HS-5 (cell line): Measurements from ENCODE around the gene AP5M1.
"Not testable (repeated sequence)": the region's sequence is repeated elsewhere in the genome, so short reads cannot be mapped to it uniquely, and the experiment has no call there.

Experiments
- DNase-seq: peaks from one replicate; pipeline ENCODE4 v3.0.0-alpha.2; 2012; ENCODE audit warnings: low read depth

AP5M1 gene

DNA sequence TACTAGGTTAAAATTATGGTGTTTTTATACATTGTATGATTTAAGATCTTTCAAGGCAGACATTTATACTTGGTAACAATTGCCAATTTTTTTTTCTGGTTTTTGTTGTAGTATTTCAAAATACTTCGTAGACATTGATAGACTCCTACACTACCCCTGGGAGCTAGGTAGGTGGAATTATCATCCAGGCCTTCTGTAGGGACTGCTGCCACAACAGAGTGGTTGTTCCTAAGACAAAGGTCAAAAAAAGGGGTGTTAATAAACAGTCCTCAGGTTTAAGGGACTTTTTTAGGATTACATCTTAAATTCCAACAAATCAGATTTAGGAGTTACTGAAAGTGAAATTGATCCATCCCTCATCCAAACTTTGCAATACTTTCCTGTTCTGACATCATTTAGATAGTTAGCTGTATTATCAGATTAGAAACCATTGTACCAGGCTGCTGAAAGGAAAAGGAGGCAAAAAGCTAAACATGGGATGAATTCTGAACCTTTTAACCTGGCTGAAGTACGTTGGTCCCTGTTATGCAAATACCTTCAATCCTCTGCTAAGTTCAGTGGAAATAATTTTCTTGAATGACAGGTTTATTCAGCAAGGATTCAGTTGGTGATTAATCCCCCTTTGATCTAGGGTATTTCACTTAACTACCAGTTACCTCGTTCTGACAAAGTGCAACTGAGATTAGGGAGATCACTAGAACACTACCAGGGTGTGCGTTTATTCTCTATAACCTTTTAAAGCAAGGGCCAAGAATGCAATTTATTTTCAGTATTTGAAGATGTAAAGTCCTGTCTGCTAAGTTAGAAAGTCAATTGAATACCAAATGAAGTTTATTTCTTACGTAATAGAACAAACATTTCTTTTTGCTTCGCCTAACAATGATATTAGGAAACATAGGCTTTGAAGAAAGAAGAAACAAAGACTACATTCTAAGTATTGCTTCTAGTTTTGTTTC is 23.2 kb downstream of the AP5M1 start:
- DNase-seq, result no peak

DNA sequence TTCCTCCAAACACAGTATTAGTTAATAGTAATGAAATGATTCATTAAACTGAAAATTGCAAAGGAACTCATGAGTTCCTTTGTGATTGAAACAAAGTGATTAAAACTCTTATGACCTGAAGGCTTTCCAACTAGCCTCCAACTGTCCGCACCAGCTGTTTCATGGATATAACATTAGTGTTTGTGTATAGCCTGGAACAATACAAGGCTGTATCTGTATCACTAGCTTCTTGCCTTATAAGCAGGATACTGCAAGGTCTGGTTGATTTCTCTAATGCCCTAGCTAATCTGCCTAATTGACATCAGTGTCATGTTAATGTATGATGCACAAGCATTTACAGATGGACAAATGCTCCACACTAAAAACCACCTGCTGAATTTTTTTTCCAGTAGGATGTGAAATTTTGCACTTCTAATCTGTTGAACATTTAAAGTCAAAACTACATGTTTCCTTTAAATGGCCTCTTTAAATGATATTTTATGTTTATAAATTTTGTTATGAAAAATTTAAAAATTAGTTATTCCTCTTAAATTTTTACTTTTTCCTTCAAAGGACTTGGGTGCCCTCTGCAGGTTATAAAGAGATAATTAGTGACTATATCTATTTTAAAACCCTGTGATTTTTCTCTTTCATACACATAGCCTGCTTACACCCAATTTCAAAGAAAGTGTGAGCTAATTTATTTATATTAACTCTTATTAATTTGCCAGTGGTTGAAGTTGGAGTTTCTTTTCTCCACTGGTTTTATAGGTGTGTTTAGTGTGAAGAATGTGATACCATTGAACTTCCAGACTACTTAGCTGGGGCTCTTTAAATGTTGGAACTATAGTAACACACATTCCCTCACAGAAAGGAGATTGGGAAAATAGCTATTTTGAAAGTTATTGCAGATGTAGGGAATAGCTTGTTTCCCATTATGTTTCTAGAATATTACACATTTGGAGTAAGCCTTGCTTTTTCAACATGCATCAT is 25.4 kb downstream of the AP5M1 start:
- DNase-seq, result no peak

DNA sequence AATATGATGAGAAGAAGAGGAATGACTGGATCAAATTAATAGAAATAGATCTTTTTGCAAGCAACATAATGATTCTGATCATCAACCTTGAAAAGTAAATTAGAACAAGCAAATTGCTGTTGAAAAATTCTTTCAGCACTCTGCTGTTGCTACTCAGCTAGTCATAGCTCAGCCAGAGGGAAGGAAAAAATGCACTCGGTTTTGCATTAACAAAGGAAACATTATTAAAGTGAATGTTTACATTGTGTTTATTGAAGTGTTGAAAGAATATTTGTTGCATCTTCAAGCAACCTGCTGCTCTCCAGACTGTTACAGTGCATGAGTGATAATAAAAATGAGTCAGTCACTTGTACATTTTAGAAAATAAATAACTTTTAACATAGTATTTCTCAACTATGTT is 26.5 kb downstream of the AP5M1 start:
- DNase-seq, result no peak

DNA sequence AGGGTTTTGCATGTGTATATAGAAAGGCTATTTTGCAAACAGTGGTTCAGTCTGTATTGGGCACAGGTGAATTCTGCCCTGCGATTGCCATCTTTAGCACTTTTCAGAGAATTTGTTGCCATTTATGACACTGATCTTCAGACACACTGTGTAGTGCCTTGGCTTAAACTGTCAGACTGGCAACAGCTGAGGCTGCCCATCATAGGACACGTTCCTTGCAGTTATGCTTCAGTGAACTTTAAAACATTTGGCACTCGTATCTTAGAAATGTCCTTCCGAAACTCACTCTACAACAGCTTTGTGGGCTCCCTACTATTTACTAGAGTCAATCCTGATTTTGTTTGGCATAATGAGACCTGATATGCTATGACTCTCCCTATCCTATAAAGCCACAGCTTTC is 29.1 kb downstream of the AP5M1 start:
- DNase-seq, result no peak

DNA sequence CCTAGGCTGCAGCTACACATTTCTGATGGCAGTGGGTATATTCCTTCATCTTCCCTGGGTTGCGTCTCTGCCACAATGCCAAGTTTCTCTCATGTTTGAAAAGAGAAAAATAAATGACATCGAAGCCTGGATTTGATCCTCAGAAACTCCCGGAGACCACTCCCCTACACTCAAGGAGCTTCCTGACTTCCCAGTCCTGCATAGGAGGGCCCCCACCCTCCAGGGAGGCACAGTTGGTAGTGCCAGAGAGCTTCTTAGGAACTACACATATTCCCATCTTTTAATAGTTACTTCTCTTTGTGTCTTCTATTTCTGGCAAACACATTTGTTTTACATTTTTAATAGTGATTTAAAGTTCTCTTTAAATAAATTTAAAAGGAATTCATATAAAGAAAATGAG is 30.7 kb downstream of the AP5M1 start:
- DNase-seq, result no peak

DNA sequence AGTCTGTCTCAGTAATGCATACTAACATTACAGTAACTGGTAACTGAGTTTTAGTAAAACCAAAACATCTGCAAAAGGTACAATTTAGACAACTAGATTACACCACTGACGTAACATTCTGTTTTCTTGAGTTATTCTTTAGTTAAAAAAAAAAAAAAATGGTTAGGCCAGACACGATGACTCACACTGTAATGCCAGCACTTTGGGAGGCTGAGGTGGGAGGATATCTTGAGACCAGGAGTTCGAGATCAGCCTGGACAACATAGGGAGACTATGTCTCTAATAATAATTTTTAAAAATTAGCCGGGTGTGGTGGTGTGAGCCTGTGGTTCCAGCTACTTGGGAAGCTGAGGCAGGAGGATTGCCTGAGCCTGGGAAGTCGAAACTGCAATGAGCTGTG is 34.1 kb downstream of the AP5M1 start:
- DNase-seq, result no peak

DNA sequence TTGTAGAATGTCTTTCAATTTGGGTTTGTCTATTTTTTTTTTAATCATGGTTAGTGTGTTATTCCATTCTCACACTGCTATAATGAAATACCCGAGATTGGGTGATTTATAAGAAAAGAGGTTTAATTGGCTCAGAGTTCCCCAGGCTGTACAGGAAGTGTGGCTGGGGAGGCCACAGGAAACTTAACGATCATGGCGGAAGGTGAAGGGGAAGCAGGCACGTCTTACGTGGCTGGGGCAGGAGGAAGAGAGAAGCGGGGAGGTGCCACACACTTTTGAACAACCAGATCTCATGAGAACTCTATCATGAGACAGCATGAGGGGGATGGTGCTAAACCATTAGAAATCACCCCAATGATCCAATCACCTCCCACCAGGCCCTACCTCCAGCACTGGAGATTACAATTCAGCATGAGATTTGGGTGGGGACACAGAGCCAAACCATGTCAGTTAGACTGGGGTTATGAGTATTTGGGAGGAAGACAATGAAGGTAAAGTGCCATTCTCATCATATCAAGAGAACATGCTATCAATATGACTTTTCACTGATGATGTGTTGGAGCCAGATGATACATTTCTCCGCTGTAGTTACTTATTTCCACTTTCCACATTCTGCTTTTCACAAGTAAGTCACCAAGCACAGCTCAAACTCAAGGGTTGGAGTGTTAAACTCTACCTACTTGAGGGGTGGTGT is 45.8 kb downstream of the AP5M1 start:
- no peak for DNase-seq

DNA sequence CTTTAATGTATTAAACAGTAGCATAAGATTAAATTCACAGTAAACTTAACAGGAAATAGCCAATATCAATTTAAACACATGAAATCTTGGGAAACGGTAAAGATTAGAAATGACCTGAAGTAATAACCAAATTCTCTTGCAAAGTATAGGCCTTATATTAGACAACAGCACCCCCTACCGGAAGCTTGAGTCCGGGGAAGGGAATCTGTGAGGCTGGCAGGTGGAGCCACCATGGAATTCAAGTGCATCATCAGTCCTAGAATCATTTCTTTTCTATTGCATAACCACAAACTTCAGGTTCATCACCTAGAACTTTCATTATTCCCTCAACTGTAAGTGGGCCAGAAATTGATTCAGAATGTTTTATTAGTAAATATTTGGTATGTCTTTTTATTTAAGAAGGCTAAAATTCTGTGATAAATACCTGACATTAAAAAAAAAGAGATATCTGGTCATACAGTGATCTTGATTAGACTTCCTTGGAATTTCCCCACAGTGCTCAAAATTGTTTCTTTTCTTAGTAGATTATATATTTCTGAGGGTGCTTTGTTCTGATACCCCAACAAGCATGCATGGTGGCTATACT is 48.6 kb downstream of the AP5M1 start:
- DNase-seq, result peak; percentile 41

DNA sequence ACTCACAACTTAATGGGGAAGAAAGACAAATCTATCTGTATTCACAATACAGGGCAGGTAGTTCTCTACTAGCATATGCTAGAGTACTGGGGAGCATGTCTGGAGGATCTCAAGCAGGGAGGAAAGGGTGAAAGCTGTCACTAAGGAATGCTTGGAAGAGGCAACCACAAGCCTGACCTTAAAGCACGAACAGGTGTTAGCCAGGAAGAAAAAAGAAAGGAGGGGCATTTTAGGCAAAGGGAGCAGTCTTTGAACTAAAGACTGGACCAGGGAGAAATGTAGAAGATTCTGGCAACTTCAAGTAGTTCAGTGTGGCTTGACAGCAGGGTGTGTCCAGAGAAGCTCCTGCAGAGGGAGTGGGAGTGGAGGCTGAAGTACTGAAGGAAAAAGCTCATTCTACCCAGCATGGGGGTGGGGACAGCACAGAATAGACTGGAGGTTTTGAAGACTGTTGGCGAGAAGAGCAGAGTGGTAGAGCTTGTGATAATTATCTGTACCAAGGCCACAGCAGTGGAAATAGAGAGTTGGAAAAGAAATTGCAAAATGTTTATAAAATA is 50.9 kb downstream of the AP5M1 start:
- no peak for DNase-seq

DNA sequence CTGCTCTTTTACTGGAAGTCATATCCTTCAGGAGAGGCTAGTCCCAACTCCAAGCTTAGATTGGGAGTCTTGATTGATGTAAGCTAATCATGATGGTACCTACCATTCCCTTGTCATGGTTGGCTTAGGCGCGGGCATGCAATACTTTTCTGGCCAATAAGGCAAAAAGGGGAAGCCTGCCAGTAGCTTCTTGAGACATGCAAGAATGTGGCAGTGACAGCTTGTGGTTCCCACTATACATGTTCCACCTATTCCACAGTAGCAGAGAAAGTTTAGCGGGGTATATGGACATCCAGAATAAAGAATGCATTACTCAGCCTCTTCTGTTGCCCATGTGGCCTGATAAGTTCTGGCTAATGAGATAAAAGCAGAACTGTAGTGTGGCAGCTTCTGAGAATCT is 55.0 kb downstream of the AP5M1 start:
- DNase-seq, result no peak

DNA sequence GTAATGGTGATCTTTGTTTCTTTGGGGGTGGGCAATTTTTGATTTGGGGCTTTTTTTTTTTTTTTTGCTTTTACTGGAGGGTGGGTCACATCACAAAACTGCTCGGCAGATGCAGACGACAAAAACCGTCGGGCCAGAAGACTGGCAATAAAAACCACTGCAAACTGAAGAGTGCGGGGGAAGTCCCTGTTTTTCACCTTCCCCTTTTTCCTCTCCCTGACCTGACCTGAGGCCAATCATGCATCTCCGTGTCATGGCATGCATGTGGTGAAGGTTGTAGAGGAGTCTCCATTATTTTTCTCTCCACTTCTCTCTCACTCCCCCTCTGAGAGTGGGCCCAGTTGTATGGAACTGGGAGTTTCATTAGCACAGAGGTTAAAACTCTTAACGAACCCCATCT is 57.5 kb downstream of the AP5M1 start:
- no peak for DNase-seq

DNA sequence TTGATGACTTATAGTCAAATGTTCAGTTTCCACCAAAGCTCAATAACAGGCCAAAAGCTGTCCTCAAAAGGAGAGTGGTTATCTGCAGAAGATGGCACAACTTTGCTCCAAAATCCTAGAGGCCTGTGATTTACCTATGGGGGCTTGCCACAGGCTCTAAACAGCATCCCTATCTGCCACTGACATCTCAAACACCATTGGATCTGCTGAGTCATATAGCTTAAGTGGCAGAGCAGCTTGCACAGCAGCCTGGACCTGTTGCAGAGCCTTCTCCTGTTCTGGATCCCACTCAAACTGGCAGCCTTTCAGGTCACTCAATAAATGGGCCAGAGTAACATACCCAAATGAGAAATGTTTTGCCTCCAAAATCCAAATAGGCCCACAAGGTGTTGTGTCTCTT is 61.1 kb downstream of the AP5M1 start:
- no peak for DNase-seq

DNA sequence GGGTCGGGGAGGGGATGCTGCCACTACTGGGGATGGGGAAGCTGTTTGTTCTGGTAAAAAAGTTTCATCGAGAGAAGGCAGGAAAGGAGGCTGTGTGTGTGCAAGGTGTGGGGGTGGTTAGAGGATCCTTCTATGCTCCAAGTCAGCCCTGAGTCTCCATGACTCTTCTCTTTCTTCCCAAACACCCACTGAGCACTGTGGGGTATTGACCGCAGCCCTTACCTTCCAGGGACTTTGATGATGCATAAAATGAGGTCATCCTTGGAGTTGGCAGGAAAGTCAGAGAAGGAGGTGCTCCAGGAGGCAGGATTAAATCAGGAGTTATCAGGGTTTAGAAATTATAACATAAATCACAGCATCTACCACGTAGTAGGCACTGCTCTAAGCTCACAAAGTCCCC is 63.7 kb downstream of the AP5M1 start:
- DNase-seq, result not testable (repeated sequence)

DNA sequence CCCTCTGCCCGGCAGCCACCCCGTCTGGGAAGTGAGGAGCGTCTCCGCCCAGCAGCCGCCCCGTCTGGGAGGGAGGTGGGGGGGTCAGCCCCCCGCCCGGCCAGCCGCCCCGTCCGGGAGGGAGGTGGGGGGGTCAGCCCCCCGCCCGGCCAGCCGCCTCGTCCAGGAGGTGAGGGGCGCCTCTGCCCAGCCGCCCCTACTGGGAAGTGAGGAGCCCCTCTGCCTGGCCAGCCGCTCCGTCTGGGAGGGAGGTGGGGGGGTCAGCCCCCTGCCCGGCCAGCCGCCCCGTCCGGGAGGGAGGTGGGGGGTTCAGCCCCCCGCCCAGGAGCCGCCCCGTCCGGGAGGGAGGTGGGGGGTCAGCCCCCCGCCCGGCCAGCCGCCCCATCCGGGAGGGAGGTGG is 65.0 kb downstream of the AP5M1 start:
- not testable (repeated sequence) for DNase-seq

DNA sequence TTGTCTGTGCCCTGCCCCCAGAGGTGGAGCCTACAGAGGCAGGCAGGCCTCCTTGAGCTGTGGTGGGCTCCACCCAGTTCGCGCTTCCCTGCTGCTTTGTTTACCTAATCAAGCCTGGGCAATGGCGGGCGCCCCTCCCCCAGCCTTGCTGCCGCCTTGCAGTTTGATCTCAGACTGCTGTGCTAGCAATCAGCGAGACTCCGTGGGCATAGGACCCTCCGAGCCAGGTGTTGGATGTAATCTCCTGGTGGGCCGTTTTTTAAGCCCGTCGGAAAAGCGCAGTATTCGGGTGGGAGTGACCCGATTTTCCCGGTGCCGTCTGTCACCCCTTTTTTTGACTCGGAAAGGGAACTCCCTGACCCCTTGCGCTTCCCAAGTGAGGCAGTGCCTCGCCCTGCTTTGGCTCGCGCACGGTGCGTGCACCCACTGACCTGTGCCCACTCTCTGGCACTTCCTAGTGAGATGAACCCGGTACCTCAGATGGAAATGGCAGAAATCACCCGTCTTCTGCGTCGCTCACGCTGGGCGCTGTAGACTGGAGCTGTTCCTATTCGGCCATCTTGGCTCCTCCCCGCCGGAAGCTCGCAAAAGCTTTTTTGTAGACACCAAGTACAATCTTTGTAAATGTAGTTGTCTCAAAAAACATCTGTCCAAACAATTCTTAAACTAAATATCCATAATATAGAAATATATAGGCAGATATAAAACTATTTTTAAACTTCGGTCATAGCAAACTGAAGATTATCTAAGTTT is 75.0 kb downstream of the AP5M1 start:
- DNase-seq, result not testable (repeated sequence)

DNA sequence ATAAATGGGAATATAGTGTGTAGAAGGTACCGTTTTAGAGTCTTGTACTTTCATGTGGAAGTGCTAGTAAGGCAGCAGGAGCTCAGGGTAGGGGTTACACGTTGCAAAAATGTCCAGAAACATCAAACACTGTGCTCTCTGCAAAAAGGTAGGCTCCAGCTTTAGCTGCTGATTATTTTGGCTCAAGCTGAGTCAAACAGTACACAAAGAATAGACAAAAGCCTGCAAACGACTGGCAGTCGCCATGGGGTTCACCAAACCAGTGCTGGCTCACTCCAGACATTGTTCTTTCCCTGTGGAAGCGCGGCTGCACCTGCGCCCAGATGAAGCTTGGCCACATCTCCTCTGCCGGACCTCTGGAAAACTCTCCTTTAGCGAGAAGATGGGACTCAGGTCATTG is 76.3 kb downstream of the AP5M1 start:
- DNase-seq, result no peak

DNA sequence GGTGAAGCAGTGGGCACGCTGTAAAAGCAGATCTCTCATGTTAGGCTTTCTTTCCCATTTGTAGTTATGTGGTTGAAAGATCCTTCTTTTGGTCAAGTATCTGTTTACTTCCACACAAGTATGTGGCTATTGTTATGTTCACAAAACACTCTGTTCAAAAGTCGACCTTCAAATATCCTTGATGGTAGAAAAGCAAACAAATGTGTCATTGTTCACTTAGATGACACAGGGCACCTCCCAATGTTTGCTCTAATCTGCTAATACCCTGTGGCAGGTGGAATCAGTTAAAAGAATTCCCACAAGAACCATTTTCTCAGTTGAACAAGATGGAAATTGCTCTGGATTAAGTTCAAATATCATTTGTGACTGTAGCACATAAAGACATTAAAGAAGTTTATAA is 78.0 kb downstream of the AP5M1 start:
- DNase-seq, result no peak
